ENCODE measurements around the gene SEC14L6.

DNA sequence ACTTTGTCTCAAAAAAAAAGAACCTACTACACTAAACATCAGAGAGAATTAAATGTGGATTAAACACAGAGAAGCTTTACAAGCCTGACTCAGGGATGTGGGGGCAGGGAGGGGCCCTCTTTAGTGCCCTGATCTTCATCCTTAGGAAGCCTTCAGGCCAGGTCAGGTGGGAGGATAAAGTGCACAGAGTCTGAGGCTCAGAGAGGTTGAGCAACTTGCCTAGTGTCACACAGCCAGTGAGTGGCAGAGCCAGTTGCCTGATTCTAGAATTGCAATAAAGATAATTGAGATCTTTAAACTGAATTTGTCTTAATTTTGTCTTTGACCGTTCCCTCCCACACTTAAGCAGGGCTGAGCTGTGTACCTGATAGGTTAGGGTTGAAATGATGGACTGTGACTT lies 7.2 kb downstream of the SEC14L6 start:
- TF ChIP-seq POLR2A (IDR thresholded peaks at IDR 0.05) (no peak), POLR2AphosphoS5 (IDR thresholded peaks at IDR 0.05) (no peak)
- TF ChIP-seq, protein P1, sequence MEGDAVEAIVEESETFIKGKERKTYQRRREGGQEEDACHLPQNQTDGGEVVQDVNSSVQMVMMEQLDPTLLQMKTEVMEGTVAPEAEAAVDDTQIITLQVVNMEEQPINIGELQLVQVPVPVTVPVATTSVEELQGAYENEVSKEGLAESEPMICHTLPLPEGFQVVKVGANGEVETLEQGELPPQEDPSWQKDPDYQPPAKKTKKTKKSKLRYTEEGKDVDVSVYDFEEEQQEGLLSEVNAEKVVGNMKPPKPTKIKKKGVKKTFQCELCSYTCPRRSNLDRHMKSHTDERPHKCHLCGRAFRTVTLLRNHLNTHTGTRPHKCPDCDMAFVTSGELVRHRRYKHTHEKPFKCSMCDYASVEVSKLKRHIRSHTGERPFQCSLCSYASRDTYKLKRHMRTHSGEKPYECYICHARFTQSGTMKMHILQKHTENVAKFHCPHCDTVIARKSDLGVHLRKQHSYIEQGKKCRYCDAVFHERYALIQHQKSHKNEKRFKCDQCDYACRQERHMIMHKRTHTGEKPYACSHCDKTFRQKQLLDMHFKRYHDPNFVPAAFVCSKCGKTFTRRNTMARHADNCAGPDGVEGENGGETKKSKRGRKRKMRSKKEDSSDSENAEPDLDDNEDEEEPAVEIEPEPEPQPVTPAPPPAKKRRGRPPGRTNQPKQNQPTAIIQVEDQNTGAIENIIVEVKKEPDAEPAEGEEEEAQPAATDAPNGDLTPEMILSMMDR (IDR thresholded peaks at IDR 0.05), result no peak

All from suprapubic skin (tissue), 4 donors.